Fibroblast of lung (primary cell): ENCODE measurements around the gene GRHPR.

Experiments
- CTCF ChIP-seq, 2 donors: IDR thresholded peaks in 1 of 2; conservative IDR thresholded peaks in 1 of 2; 1 replicate in 1 of 2; 2 replicates in 1 of 2; pipeline ENCODE4 v1.5.1; 2011 to 2012; ENCODE audit warnings: low read length in 2 of 2, control low read depth in 1 of 2, inconsistent platforms in 1 of 2, low read depth in 1 of 2, mild to moderate bottlenecking in 1 of 2
- EZH2 ChIP-seq: IDR thresholded peaks from 2 replicates; pipeline ENCODE4 v1.5.1; 2012; ENCODE audit warnings: low read length, control low read depth, mild to moderate bottlenecking; ENCODE audit errors: missing control alignments

GRCh38 chr9:37480759-37481158 is 58.3 kb downstream of the GRHPR start:
- no peak for TF ChIP-seq CTCF (conservative IDR thresholded peaks at IDR 0.05 in 1 of 2, IDR thresholded peaks at IDR 0.05 in 1 of 2; ENCODE audit: low read depth in 1 of 2, low read length in 2 of 2)
- TF ChIP-seq EZH2 = no peak
